DOHH2 (cell line): ENCODE data around the gene AKT1S1.

Source experiments
- CTCF ChIP-seq: fragments of 200-600 bp; sonication (generic); IDR thresholded peaks from one replicate; pipeline ENCODE4 v1.5.1; 2014; ENCODE audit warnings: antibody characterized with exemption, mild to moderate bottlenecking, low read depth, low read length; ENCODE audit not compliant: poor library complexity, severe bottlenecking
- EZH2phosphoT487 ChIP-seq: fragments of 200-600 bp; sonication (generic); IDR thresholded peaks from 2 replicates; pipeline ENCODE4 v1.6.1; 2017; ENCODE audit warnings: borderline replicate concordance, mild to moderate bottlenecking, antibody characterized with exemption, low read length, moderate library complexity, mixed read lengths

GRCh38 chr19:49911381-49912145 is 34.4 kb upstream of the AKT1S1 start:
- TF ChIP-seq CTCF (no peak), EZH2phosphoT487 (no peak)
